Uterus (tissue), 2 donors: ENCODE data around the gene HASPIN.

Experiments used
- CTCF ChIP-seq, 4 experiments: fragments of 200-600 bp in 2 of 4; fragments of 450-650 bp in 2 of 4; sonication (generic) in 2 of 4; IDR thresholded peaks; one replicate each; pipeline ENCODE4 v1.5.1; 2016 to 2019; ENCODE audit warnings: antibody characterized with exemption in 4 of 4, mild to moderate bottlenecking in 2 of 4, moderate library complexity in 1 of 4
- POLR2A ChIP-seq, 2 donors: fragments of 450-650 bp; IDR thresholded peaks; one replicate each; pipeline ENCODE4 v1.6.1; 2016; ENCODE audit warnings: antibody characterized with exemption in 2 of 2, mild to moderate bottlenecking in 1 of 2, moderate library complexity in 1 of 2

- TF ChIP-seq POLR2A (IDR thresholded peaks at IDR 0.05) (no peak), CTCF (IDR thresholded peaks at IDR 0.05) (no peak)
These were observed 38.5 kb upstream of the HASPIN start for GRCh38 chr17:3685174-3685573.
